Right atrium auricular region (tissue), 2 donors: ENCODE results near the gene ATP6V1B1. TPM values are rescaled to one million over a fixed set of nuclear protein-coding genes. Genes with fewer than 3 reads are reported as not detected.

Source experiments
- DNase-seq: peaks from one replicate; pipeline ENCODE4 v3.0.0-alpha.2; 2019; ENCODE audit warnings: low spot score
- H3K27ac ChIP-seq, 2 donors: fragments of 200-600 bp; sonication (generic); 1 replicate in 1 of 2; 2 replicates in 1 of 2; pipeline ENCODE4 v1.5.1; 2016 to 2019
- H3K27me3 ChIP-seq, 2 donors: fragments of 200-600 bp; sonication (generic); one replicate each; pipeline versions ENCODE4 v1.5.1 to v1.6.0; 2017 to 2019
- H3K36me3 ChIP-seq: fragments of 200-600 bp; sonication (generic); one replicate; pipeline ENCODE4 v1.5.1; 2016
- H3K4me1 ChIP-seq, 2 donors: fragments of 200-600 bp; sonication (generic); one replicate each; pipeline versions ENCODE4 v1.5.1 to v1.6.0; 2017 to 2019
- H3K4me3 ChIP-seq, 2 donors: fragments of 200-600 bp; sonication (generic); 1 replicate in 1 of 2; 2 replicates in 1 of 2; pipeline ENCODE4 v1.5.1; 2017 to 2019; ENCODE audit warnings: mild to moderate bottlenecking in 1 of 2, moderate library complexity in 1 of 2
- H3K9me3 ChIP-seq, 2 donors: fragments of 200-600 bp; sonication (generic); one replicate each; pipeline ENCODE4 v1.5.1; 2019
- CTCF ChIP-seq, 2 donors: fragments of 200-600 bp; sonication (generic); IDR thresholded peaks; one replicate each; pipeline ENCODE4 v1.5.1; 2019; ENCODE audit warnings: antibody characterized with exemption in 2 of 2
- total RNA-seq, 2 donors: library from RNA; depleted of rRNA; stranded (reverse); fragments of >200 nt; gene quantifications; one replicate each; pipeline ENCODE4 v1.1.0, GENCODE V29; 2016

Gene ATP6V1B1
- total RNA-seq, 2 donors from 2014 or later, result not detected

- H3K9me3 ChIP-seq, result no peaks in the 10 kb centered on the region
- no peaks in the 10 kb centered on the region for H3K36me3 ChIP-seq
- peaks cover 0 to 8% of the 10 kb centered on the region in 2 donors for H3K4me1 ChIP-seq
- DNase-seq, result no peak
- no peak overlapping the region for H3K4me3 ChIP-seq
- H3K27me3 ChIP-seq, result peaks cover 0 to 5% of the 10 kb centered on the region in 2 donors
- H3K27ac ChIP-seq, result no peak overlapping the region
- no peak for TF ChIP-seq CTCF (IDR thresholded peaks at IDR 0.05)
Measured at GRCh38 chr2:70961648-70961994, 25.9 kb downstream of the ATP6V1B1 start.

- Histone ChIP-seq H3K9me3 (no peaks in the 10 kb centered on the region), H3K4me1 (peaks cover 0 to 8% of the 10 kb centered on the region in 2 donors), H3K4me3 (no peak overlapping the region), H3K36me3 (no peaks in the 10 kb centered on the region), H3K27ac (no peak overlapping the region), H3K27me3 (peaks cover 0 to 5% of the 10 kb centered on the region in 2 donors)
- TF ChIP-seq CTCF (IDR thresholded peaks at IDR 0.05), result no peak
- DNase-seq, result peak; percentile 50
Measured at GRCh38 chr2:70962211-70962884, 26.6 kb downstream of the ATP6V1B1 start.

- TF ChIP-seq CTCF (IDR thresholded peaks at IDR 0.05), result no peak
- Histone ChIP-seq H3K36me3 (no peaks in the 10 kb centered on the region), H3K27ac (no peak overlapping the region), H3K4me1 (peaks cover 0 to 8% of the 10 kb centered on the region in 2 donors), H3K4me3 (no peak overlapping the region), H3K27me3 (peaks cover 0 to 5% of the 10 kb centered on the region in 2 donors), H3K9me3 (no peaks in the 10 kb centered on the region)
- DNase-seq, result peak; percentile 48
Measured at GRCh38 chr2:70962885-70963878, 27.5 kb downstream of the ATP6V1B1 start.

GRCh38 chr2:70964133-70964532 lies 28.4 kb downstream of the ATP6V1B1 start:
- Histone ChIP-seq H3K4me3 (no peak overlapping the region), H3K4me1 (peaks cover 0 to 8% of the 10 kb centered on the region in 2 donors), H3K27ac (no peak overlapping the region), H3K9me3 (no peaks in the 10 kb centered on the region), H3K27me3 (peaks cover 0 to 5% of the 10 kb centered on the region in 2 donors), H3K36me3 (no peaks in the 10 kb centered on the region)
- DNase-seq, result no peak
- TF ChIP-seq CTCF (IDR thresholded peaks at IDR 0.05), result no peak

GRCh38 chr2:70964596-70965386 lies 29.1 kb downstream of the ATP6V1B1 start:
- Histone ChIP-seq H3K27me3 (peaks cover 0 to 5% of the 10 kb centered on the region in 2 donors), H3K27ac (no peak overlapping the region), H3K9me3 (no peaks in the 10 kb centered on the region), H3K4me3 (peak overlapping the region; percentile 16 to 50), H3K36me3 (no peaks in the 10 kb centered on the region), H3K4me1 (peaks cover 0 to 8% of the 10 kb centered on the region in 2 donors)
- TF ChIP-seq CTCF (IDR thresholded peaks at IDR 0.05), result peak; percentile 82 to 85
- peak; percentile 73 for DNase-seq
